Kidney epithelial cell (primary cell): ENCODE data around the gene ZNF541. TPM values are rescaled to one million over a fixed set of nuclear protein-coding genes. Genes with fewer than 3 reads are reported as not detected.

Source experiments
- DNase-seq: peaks from one replicate; pipeline ENCODE4 v3.0.0-alpha.2; 2010; ENCODE audit warnings: low read depth
- H3K27me3 ChIP-seq: 2 replicates; pipeline ENCODE4 v1.6.0; 2011; ENCODE audit warnings: low read length; ENCODE audit not compliant: control insufficient read depth, insufficient read depth
- H3K36me3 ChIP-seq: 2 replicates; pipeline ENCODE4 v1.5.1; 2011; ENCODE audit warnings: low read length; ENCODE audit not compliant: control insufficient read depth, insufficient read depth
- H3K4me3 ChIP-seq: 2 replicates; pipeline ENCODE4 v1.5.1; 2011; ENCODE audit warnings: low read depth, mild to moderate bottlenecking, control low read depth, low read length
- total RNA-seq: library from RNA; depleted of rRNA; stranded (reverse); fragments of >200 nt; gene quantifications from 2 replicates; pipeline ENCODE4 v1.2.3, GENCODE V29; 2015
- TF ChIP-seq, protein P1 (sequence below): IDR thresholded peaks from 2 replicates; pipeline ENCODE4 v1.5.1; 2011; ENCODE audit warnings: mild to moderate bottlenecking, moderate library complexity, low read length, control low read depth, inconsistent platforms; ENCODE audit not compliant: insufficient read depth, poor library complexity, severe bottlenecking

ZNF541 gene
- total RNA-seq, 1 donor from 2014 or later: not detected

DNA sequence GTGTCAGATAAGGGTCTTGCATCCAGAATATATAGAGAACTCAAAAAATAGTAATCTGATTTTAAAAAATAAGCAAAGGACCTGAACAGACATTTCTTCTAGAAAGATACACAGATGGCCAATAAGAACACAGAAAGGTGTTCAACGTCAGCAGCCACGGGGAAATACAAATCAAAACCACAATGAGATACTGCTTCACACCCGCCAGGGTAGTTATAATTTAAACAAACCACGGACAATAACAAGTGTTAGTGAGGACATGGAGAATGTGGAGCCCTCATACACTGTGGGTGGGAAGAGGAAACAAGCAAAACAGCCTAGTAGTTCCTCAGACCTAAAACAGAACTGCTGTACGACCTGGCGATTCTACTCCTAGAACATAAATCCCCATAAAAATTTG lies 31.4 kb downstream of the ZNF541 start:
- TF ChIP-seq, protein P1, sequence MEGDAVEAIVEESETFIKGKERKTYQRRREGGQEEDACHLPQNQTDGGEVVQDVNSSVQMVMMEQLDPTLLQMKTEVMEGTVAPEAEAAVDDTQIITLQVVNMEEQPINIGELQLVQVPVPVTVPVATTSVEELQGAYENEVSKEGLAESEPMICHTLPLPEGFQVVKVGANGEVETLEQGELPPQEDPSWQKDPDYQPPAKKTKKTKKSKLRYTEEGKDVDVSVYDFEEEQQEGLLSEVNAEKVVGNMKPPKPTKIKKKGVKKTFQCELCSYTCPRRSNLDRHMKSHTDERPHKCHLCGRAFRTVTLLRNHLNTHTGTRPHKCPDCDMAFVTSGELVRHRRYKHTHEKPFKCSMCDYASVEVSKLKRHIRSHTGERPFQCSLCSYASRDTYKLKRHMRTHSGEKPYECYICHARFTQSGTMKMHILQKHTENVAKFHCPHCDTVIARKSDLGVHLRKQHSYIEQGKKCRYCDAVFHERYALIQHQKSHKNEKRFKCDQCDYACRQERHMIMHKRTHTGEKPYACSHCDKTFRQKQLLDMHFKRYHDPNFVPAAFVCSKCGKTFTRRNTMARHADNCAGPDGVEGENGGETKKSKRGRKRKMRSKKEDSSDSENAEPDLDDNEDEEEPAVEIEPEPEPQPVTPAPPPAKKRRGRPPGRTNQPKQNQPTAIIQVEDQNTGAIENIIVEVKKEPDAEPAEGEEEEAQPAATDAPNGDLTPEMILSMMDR: no peak
- peaks cover 19% of the 10 kb centered on the region for H3K27me3 ChIP-seq
- H3K4me3 ChIP-seq: no peak overlapping the region
- no peaks in the 10 kb centered on the region for H3K36me3 ChIP-seq
- peak; percentile 14 for DNase-seq

DNA sequence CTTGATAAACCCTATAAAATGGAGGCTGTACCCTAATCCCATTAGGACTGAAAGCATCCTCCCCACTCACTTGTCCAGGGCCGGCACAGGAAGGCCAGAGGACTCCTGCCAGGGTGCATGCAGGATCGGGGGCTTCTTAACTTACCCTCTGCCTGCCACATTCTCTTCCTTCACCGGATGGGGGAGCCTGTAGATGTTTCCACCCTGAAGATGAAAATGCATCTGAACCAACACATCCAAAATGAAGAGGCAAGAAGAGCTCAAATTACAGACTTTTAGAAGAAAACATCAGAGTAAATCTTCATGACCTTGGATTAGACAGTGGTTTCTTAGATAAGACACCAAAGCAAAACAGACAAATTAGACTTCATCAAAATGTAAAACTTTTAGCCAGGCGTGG lies 32.2 kb downstream of the ZNF541 start:
- peaks cover 16% of the 10 kb centered on the region for H3K27me3 ChIP-seq
- DNase-seq: no peak
- no peak overlapping the region for H3K4me3 ChIP-seq
- TF ChIP-seq, protein P1: peak; percentile 49
- no peaks in the 10 kb centered on the region for H3K36me3 ChIP-seq

DNA sequence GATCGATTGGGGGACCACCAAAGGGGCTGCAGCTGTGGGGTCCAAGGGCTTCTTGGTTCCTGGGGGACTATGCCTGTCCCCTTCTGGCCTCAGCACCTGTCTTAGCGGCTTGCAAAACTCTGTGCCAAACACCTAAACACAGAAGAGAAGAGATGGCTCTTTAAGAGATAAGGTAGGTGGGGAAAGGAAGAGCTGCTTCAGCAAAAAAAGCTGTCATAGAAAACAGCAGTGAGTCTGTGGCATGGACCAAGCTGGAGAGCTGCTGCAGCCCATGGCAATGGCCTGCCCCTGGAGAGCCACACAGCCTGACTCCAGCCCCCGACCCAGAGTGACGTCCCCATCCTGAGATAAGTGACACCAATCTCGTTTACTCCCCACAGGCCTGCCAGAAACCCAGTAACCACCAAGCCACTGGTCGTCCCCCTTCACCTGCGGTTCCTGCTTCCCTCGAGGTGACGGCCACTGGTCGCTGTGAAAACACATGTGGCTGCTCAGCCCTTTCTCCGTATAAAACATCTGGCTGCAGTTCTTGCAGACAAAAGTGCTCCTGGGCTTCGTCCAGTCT lies 33.1 kb downstream of the ZNF541 start:
- TF ChIP-seq, protein P1: no peak
- DNase-seq: no peak
- H3K27me3 ChIP-seq: peaks cover 7% of the 10 kb centered on the region
- H3K36me3 ChIP-seq: no peaks in the 10 kb centered on the region
- H3K4me3 ChIP-seq: no peak overlapping the region

DNA sequence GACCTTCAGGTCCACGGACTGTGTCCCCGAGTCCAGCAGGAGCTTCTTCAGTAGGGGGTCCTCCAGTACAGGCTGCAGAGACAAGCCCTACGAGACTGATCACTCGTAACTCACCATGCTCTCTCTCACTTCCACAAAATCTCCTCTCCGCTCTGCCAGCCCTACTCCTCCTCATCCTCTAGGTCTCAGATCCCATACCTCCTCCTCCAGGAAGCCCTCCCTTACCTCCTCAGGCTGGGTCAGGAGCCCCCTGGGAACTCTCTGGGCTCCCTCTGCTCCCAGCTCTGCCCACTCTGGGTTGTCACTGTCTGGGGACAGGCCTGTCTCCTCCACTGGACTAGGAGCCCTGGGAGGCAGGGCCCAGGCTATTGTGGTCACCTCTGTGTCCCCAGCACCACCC lies 34.1 kb downstream of the ZNF541 start:
- Histone ChIP-seq H3K36me3 (no peaks in the 10 kb centered on the region), H3K4me3 (no peak overlapping the region), H3K27me3 (no peaks in the 10 kb centered on the region)
- TF ChIP-seq, protein P1: no peak
- DNase-seq: no peak

DNA sequence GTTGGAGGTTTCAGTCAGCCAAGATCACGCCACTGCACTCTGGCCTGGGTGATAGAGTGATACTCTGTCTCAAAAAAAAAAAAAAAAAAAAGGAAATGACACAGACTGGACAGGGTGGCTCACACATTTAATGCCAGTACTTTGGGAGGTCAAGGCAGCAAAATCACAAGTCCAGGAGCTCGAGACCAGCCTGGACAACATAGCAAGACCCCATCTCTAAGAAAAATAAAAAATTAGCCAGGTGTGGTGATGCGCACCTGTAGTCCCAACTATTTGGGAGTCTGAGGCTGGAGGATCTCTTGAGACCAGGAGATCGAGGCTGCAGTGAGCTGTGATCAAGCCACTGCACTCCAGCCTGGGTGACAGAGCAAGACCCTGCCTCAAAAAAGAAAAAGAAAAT lies 35.5 kb downstream of the ZNF541 start:
- no peaks in the 10 kb centered on the region for H3K27me3 ChIP-seq
- H3K4me3 ChIP-seq: no peak overlapping the region
- DNase-seq: no peak
- TF ChIP-seq, protein P1: no peak
- no peaks in the 10 kb centered on the region for H3K36me3 ChIP-seq

DNA sequence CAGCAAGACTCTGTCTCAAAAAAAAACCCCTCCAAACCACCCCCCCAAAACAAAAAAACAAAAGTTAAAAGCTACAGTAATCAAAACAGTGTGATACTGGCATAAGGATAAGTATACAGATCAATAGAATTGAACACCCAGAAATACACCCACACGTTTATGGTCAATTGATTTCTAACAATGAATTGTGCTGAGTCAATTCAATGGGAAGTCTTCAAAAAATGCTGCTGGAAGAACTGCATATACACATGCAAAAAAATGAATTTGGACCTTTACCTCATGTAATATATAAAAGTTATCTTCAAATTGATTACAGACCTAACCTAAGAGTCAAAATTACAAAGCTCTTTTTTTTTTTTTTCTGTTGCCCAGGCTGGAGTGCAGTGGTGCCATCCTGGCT lies 38.3 kb downstream of the ZNF541 start:
- H3K36me3 ChIP-seq: no peaks in the 10 kb centered on the region
- H3K27me3 ChIP-seq: peaks cover 3% of the 10 kb centered on the region
- no peak for DNase-seq
- TF ChIP-seq, protein P1: no peak
- no peak overlapping the region for H3K4me3 ChIP-seq
